Panc1 (cell line): ENCODE results near the gene HELZ. TPM values are rescaled to one million over a fixed set of nuclear protein-coding genes. Genes with fewer than 3 reads are reported as not detected.

Source experiments
- ATAC-seq: fragments of 200-7000 bp; cut with Tn5 transposase; 2 replicates; pipeline ENCODE4 v1.9.1; 2020; ENCODE audit warnings: mild to moderate bottlenecking, moderate library complexity
- BruUV-seq: library from RNA; stranded (reverse); fragments of 400-500 nt; replicated peaks from 2 replicates; lab custom pipeline; 2021; lab: Mats Ljungman, UMichigan
- CTCF ChIA-PET: fragments of 300-600 bp; sonication (Branson Sonifier 250); formaldehyde crosslinking; loops from one replicate; lab custom pipeline; 2022; ENCODE audit warnings: antibody characterized with exemption; lab: Charles Lee
- POLR2A ChIA-PET: fragments of 300-600 bp; sonication (Branson Sonifier 250); formaldehyde crosslinking; loops from one replicate; lab custom pipeline; 2022; ENCODE audit warnings: antibody characterized with exemption; lab: Charles Lee
- DNase-seq: peaks from one replicate; pipeline ENCODE4 v3.0.0-alpha.2; 2010; ENCODE audit warnings: low read depth, low spot score
- H3K27ac ChIP-seq: 2 replicates; pipeline ENCODE4 v1.5.1; 2011; ENCODE audit warnings: mild to moderate bottlenecking, low read length, inconsistent platforms
- H3K27me3 ChIP-seq: fragments of 200-500 bp; sonication (Bioruptor generic); 2 replicates; pipeline ENCODE4 v1.6.0; 2014; ENCODE audit warnings: low read length, inconsistent platforms; ENCODE audit not compliant: control insufficient read depth, insufficient read depth
- H3K36me3 ChIP-seq: fragments of 200-500 bp; sonication (Bioruptor generic); 2 replicates; pipeline ENCODE4 v1.5.1; 2014; ENCODE audit warnings: inconsistent platforms, mild to moderate bottlenecking, low read length, moderate library complexity; ENCODE audit not compliant: control insufficient read depth, insufficient read depth
- H3K4me1 ChIP-seq: 2 replicates; pipeline ENCODE4 v1.5.1; 2011; ENCODE audit warnings: inconsistent platforms, mild to moderate bottlenecking, low read length, moderate library complexity; ENCODE audit not compliant: control insufficient read depth, insufficient read depth
- H3K4me3 ChIP-seq, 2 experiments: 2 replicates each; pipeline ENCODE4 v1.5.1; 2011 to 2012; ENCODE audit warnings: low read depth in 2 of 2, low read length in 2 of 2, mild to moderate bottlenecking in 2 of 2, inconsistent platforms in 1 of 2, moderate library complexity in 1 of 2
- H3K9me3 ChIP-seq: fragments of 200-500 bp; sonication (Bioruptor generic); 2 replicates; pipeline ENCODE4 v1.5.1; 2014; ENCODE audit warnings: low read depth, mild to moderate bottlenecking, inconsistent platforms, low read length, moderate library complexity; ENCODE audit not compliant: control insufficient read depth, insufficient read depth
- CTCF ChIP-seq: fragments of 450-650 bp; IDR thresholded peaks from 2 replicates; pipeline ENCODE4 v1.5.1; 2017; ENCODE audit warnings: mild to moderate bottlenecking
- POLR2AphosphoS5 ChIP-seq: IDR thresholded peaks from 2 replicates; pipeline ENCODE4 v1.6.1; 2012; ENCODE audit warnings: mild to moderate bottlenecking, low read depth, low read length, moderate library complexity
- REST ChIP-seq, 2 experiments: IDR thresholded peaks; 2 replicates each; pipeline ENCODE4 v1.6.1; 2011 to 2012; ENCODE audit warnings: low read depth in 2 of 2, control low read depth in 1 of 2, low read length in 1 of 2, mild to moderate bottlenecking in 1 of 2, moderate library complexity in 1 of 2; ENCODE audit not compliant: insufficient read depth in 1 of 2
- SIN3A ChIP-seq: IDR thresholded peaks from 2 replicates; pipeline ENCODE4 v1.6.1; 2012; ENCODE audit warnings: low read depth, mild to moderate bottlenecking, low read length, moderate library complexity, borderline replicate concordance; ENCODE audit not compliant: insufficient read depth
- TCF7L2 ChIP-seq: IDR thresholded peaks from 2 replicates; pipeline ENCODE4 v1.6.1; 2011; ENCODE audit warnings: mild to moderate bottlenecking, low read depth, low read length, inconsistent platforms
- in situ Hi-C: cut with HindIII; loops from 2 replicates; pipeline ENCODE4 v1.10.0; 2016; ENCODE audit warnings: low sequenced_read_pairs, low pct_unique_long_range_greater_than_20kb
- intact Hi-C: fragments of 100-400 bp; cut with micrococcal nuclease; formaldehyde crosslinking; loops from one replicate; pipeline ENCODE4 v1.10.0; 2022; ENCODE audit not compliant: unreplicated experiment
- total RNA-seq: library from RNA; stranded (reverse); gene quantifications from one replicate; pipeline ENCODE4 v1.2.1, GENCODE V29; 2021; ENCODE audit not compliant: unreplicated experiment

HELZ gene
- total RNA-seq, 1 experiment from 2014 or later: 15.0 TPM

GRCh38 chr17:67150826-67151225 lies 94.2 kb downstream of the HELZ start:
- POLR2A ChIA-PET: no interaction called here
- H3K4me1 ChIP-seq: no peaks in the 10 kb centered on the region
- no peak for DNase-seq
- H3K27ac ChIP-seq: no peak overlapping the region
- ATAC-seq: no peak
- no peaks in the 10 kb centered on the region for H3K9me3 ChIP-seq
- BruUV-seq: no TSS peak
- in situ Hi-C loops: no loop called here
- no peaks in the 10 kb centered on the region; the same call in 1 of the 2 replicates for H3K36me3 ChIP-seq
- TF ChIP-seq TCF7L2 (no peak), REST (IDR thresholded peaks at IDR 0.05; ENCODE audit: insufficient read depth in 1 of 2, low read depth in 2 of 2, low read length in 1 of 2) (no peak), POLR2AphosphoS5 (no peak), SIN3A (no peak), CTCF (no peak)
- CTCF ChIA-PET: no interaction called here
- intact Hi-C loops: no loop called here
- no peak overlapping the region for H3K4me3 ChIP-seq
- H3K27me3 ChIP-seq: no peaks in the 10 kb centered on the region

GRCh38 chr17:67148352-67148751 lies 96.6 kb downstream of the HELZ start:
- intact Hi-C loops: no loop called here

More at GRCh38 chr17:67148352-67148751, 96.6 kb downstream of the HELZ start:
- ChIA-PET CTCF (no interaction called here), POLR2A (no interaction called here)
- BruUV-seq: no TSS peak
- no peaks in the 10 kb centered on the region; the same call in 1 of the 2 replicates for H3K36me3 ChIP-seq
- in situ Hi-C loops: no loop called here
- H3K4me3 ChIP-seq: no peak overlapping the region
- no peak overlapping the region for H3K27ac ChIP-seq
- H3K4me1 ChIP-seq: no peaks in the 10 kb centered on the region
- no peak for ATAC-seq
- TF ChIP-seq SIN3A (no peak), REST (IDR thresholded peaks at IDR 0.05; ENCODE audit: insufficient read depth in 1 of 2, low read depth in 2 of 2, low read length in 1 of 2) (no peak), POLR2AphosphoS5 (no peak), TCF7L2 (no peak), CTCF (no peak)
- no peaks in the 10 kb centered on the region for H3K9me3 ChIP-seq
- no peak for DNase-seq
- no peaks in the 10 kb centered on the region for H3K27me3 ChIP-seq
